GDM1 (cell line): ENCODE data around the gene TRAPPC4.

ENCODE experiments used
- DNase-seq: peaks from one replicate; lab custom pipeline; 2025; lab: John Stamatoyannopoulos, UW

Gene TRAPPC4

GRCh38 chr11:119067371-119068222, 49.0 kb downstream of the TRAPPC4 start, which contains the start of gene VPS11:
TSS of gene VPS11 (plus strand) at chr11:119067818. CDS start at chr11:119067824, 6 bp downstream.
- DNase-seq: peak; percentile 87
